A673 (cell line): Measurements from ENCODE around the gene IAH1. TPM values are rescaled to one million over a fixed set of nuclear protein-coding genes. Genes with fewer than 3 reads are reported as not detected.
"Not testable (repeated sequence)": the region's sequence is repeated elsewhere in the genome, so short reads cannot be mapped to it uniquely, and the experiment has no call there.

Experiments
- BruUV-seq: library from RNA; stranded (reverse); fragments of 400-500 nt; replicated peaks from 2 replicates; lab custom pipeline; 2021; lab: Mats Ljungman, UMichigan
- CTCF ChIA-PET: fragments of 300-600 bp; sonication (Branson Sonifier 250); formaldehyde crosslinking; loops from one replicate; lab custom pipeline; 2022; ENCODE audit warnings: antibody characterized with exemption; lab: Charles Lee
- POLR2A ChIA-PET: fragments of 300-600 bp; sonication (Branson Sonifier 250); formaldehyde crosslinking; loops from one replicate; lab custom pipeline; 2022; ENCODE audit warnings: antibody characterized with exemption; ENCODE audit not compliant: low non-redundant PET; lab: Charles Lee
- DNase-seq: peaks from one replicate; pipeline ENCODE4 v3.0.0-alpha.2; 2015; ENCODE audit warnings: low spot score
- H3K27ac ChIP-seq: fragments of 200-600 bp; sonication (generic); 2 replicates; pipeline ENCODE4 v1.5.1; 2016; ENCODE audit warnings: mixed run types, low read depth, mild to moderate bottlenecking, mixed read lengths, antibody characterized with exemption, low read length; ENCODE audit not compliant: poor library complexity, severe bottlenecking
- H3K27me3 ChIP-seq: fragments of 200-600 bp; sonication (generic); replicated peaks from 2 replicates; pipeline ENCODE4 v1.6.1; 2017; ENCODE audit warnings: mixed run types, low read depth, mild to moderate bottlenecking, mixed read lengths, antibody characterized with exemption, low read length; ENCODE audit not compliant: insufficient read depth, poor library complexity
- H3K36me3 ChIP-seq: fragments of 200-600 bp; sonication (generic); 2 replicates; pipeline ENCODE4 v1.6.1; 2016; ENCODE audit warnings: mixed run types, mild to moderate bottlenecking, mixed read lengths, antibody characterized with exemption, low read length; ENCODE audit not compliant: insufficient read depth, poor library complexity, severe bottlenecking
- H3K4me1 ChIP-seq: fragments of 200-600 bp; sonication (generic); 2 replicates; pipeline ENCODE4 v1.6.1; 2017; ENCODE audit warnings: mixed run types, mild to moderate bottlenecking, mixed read lengths, antibody characterized with exemption, low read length; ENCODE audit not compliant: insufficient read depth, poor library complexity, severe bottlenecking
- H3K4me3 ChIP-seq: fragments of 200-600 bp; sonication (generic); 2 replicates; pipeline ENCODE4 v1.5.1; 2016; ENCODE audit warnings: low read depth, mixed run types, mild to moderate bottlenecking, mixed read lengths, low read length; ENCODE audit not compliant: poor library complexity, severe bottlenecking
- H3K9me3 ChIP-seq: fragments of 200-600 bp; sonication (generic); 2 replicates; pipeline ENCODE4 v1.6.1; 2016; ENCODE audit warnings: mixed run types, low read depth, mild to moderate bottlenecking, mixed read lengths, antibody characterized with exemption, low read length; ENCODE audit not compliant: poor library complexity, severe bottlenecking
- EZH2 ChIP-seq: fragments of 200-600 bp; sonication (generic); IDR thresholded peaks from 2 replicates; pipeline ENCODE4 v1.6.1; 2017; ENCODE audit warnings: borderline replicate concordance, low read depth, mild to moderate bottlenecking, mixed read lengths, antibody characterized with exemption, low read length; ENCODE audit not compliant: poor library complexity, severe bottlenecking
- intact Hi-C: fragments of 100-400 bp; cut with micrococcal nuclease; formaldehyde crosslinking; loops from one replicate; pipeline ENCODE4 v1.10.0; 2022; ENCODE audit not compliant: unreplicated experiment
- total RNA-seq: library from RNA; stranded (reverse); gene quantifications from 2 replicates; pipeline ENCODE4 v1.2.3, GENCODE V29; 2021
- TF ChIP-seq, protein P1 (sequence below): fragments of 300-800, 200-600 bp; sonication (generic); conservative IDR thresholded peaks from 2 replicates; pipeline ENCODE4 v1.5.1; 2017; ENCODE audit warnings: low read depth, mild to moderate bottlenecking, antibody characterized with exemption, low read length, moderate library complexity, mixed read lengths

Gene IAH1
- total RNA-seq, 1 experiment from 2014 or later = 54.9 TPM

DNA sequence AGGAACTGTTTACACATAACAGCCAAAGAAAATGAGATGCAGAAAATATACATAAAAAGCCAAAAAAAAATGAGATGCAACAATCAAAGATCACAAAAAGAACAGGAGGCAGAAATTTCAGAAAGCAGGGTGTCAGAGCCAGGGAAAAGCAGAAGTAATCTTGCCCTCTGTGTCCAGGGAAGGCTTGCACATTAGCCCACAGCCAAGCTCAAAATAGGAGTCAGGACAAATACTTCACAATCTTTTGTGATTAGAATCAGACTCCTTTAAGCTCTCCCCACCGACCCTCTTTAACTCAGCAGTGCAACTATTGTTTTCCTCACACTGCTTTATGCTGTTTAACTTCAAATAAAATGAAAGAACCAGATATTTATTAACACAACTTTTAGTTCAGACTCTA lies 34.6 kb downstream of the IAH1 start:
- POLR2A ChIA-PET = interaction anchor here (0.9 kb wide), 1 partner anchor 9 kb away, joined by 3 read pairs; no protein-coding TSS in a partner anchor
- intact Hi-C loops = no loop called here

DNA sequence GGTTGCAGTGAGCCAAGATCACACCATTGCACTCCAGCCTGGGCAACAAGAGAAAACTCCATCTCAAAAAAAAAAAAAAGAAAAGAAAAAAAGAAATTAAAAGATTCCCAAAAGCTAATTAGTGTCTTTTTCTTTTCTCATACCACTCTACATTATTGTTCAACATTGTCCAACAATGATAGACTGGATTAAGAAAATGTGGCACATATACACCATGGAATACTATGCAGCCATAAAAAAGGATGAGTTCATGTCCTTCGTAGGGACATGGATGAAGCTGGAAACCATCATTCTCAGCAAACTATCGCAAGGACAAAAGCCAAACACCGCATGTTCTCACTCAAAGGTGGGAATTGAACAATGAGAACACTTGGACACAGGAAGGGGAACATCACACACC lies 39.6 kb downstream of the IAH1 start:
- DNase-seq, H3K4me1 ChIP-seq, POLR2A ChIA-PET, H3K4me3 ChIP-seq, H3K9me3 ChIP-seq, H3K27ac ChIP-seq, H3K27me3 ChIP-seq, CTCF ChIA-PET, BruUV-seq, intact Hi-C loops: not testable (repeated sequence)
- peaks cover 30% of the 10 kb centered on the region for H3K36me3 ChIP-seq

More for the DNA sequence above, 34.6 kb downstream of the IAH1 start:
- H3K9me3 ChIP-seq = no peaks in the 10 kb centered on the region
- H3K4me3 ChIP-seq = no peak overlapping the region
- CTCF ChIA-PET = no interaction called here
- no peak overlapping the region for H3K27ac ChIP-seq
- BruUV-seq = no TSS peak
- TF ChIP-seq, protein P1, sequence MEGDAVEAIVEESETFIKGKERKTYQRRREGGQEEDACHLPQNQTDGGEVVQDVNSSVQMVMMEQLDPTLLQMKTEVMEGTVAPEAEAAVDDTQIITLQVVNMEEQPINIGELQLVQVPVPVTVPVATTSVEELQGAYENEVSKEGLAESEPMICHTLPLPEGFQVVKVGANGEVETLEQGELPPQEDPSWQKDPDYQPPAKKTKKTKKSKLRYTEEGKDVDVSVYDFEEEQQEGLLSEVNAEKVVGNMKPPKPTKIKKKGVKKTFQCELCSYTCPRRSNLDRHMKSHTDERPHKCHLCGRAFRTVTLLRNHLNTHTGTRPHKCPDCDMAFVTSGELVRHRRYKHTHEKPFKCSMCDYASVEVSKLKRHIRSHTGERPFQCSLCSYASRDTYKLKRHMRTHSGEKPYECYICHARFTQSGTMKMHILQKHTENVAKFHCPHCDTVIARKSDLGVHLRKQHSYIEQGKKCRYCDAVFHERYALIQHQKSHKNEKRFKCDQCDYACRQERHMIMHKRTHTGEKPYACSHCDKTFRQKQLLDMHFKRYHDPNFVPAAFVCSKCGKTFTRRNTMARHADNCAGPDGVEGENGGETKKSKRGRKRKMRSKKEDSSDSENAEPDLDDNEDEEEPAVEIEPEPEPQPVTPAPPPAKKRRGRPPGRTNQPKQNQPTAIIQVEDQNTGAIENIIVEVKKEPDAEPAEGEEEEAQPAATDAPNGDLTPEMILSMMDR = no peak
- TF ChIP-seq EZH2 = no peak
- H3K36me3 ChIP-seq = peaks cover 26% of the 10 kb centered on the region
- DNase-seq = no peak
- H3K4me1 ChIP-seq = no peaks in the 10 kb centered on the region
- H3K27me3 ChIP-seq = no peaks in the 10 kb centered on the region

DNA sequence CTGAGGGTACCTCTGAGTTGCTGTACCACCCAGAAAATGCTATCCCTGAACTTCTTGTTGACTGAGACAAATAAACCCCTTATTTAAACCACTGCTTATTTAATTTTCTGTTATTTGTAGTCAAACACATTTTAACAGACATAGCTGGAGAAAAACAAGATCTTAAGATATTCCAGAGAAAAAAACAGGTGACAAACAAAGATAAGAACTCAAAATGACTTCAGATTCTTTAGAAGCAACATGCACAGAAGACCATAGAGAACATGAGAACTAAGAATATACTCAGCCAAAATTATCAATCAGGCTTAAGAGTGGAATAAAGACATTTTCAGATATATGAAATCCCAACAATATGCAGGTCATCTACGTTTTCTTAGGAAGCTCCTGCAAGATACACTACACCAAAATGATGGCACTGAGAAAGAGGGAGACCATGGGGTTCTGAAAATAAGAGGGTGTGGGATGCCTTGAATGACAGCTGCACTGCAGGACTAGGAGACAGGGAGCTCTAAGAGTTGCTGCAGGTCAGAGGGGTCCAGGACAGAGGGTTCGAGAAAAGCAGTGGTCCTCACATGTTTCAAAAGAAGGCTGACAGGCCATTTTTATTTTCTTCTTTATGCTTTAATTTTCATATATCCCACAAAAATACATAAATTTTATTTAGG lies 42.9 kb downstream of the IAH1 start:
- POLR2A ChIA-PET = no interaction called here

More for the DNA sequence above, 42.9 kb downstream of the IAH1 start:
- intact Hi-C loops = no loop called here
- Histone ChIP-seq H3K4me3 (no peak overlapping the region), H3K4me1 (no peaks in the 10 kb centered on the region), H3K27me3 (no peaks in the 10 kb centered on the region), H3K27ac (no peak overlapping the region), H3K9me3 (no peaks in the 10 kb centered on the region), H3K36me3 (peaks cover 52% of the 10 kb centered on the region)
- no peak for DNase-seq
- CTCF ChIA-PET = no interaction called here
- TF ChIP-seq EZH2 = no peak
- TF ChIP-seq, protein P1 = no peak
- no TSS peak for BruUV-seq
